Mesothelial cell of epicardium (in vitro differentiated cells): ENCODE data around the gene LOXL1. TPM values are rescaled to one million over a fixed set of nuclear protein-coding genes. Genes with fewer than 3 reads are reported as not detected.

Experiments
- DNase-seq, 2 experiments: peaks; one replicate each; pipeline ENCODE4 v3.0.0; 2021; ENCODE audit warnings: low spot score in 2 of 2; ENCODE audit not compliant: unreplicated experiment in 2 of 2
- H3K27ac Mint-ChIP-seq: 2 replicates; pipeline ENCODE4 v1.8.0; 2021; ENCODE audit warnings: mixed read lengths
- H3K27me3 Mint-ChIP-seq: 2 replicates; pipeline ENCODE4 v1.8.0; 2021; ENCODE audit warnings: low read depth, mixed read lengths
- H3K36me3 Mint-ChIP-seq: 2 replicates; pipeline ENCODE4 v1.8.0; 2021; ENCODE audit warnings: mixed read lengths
- H3K4me1 Mint-ChIP-seq: 2 replicates; pipeline ENCODE4 v1.8.0; 2021; ENCODE audit warnings: mixed read lengths
- H3K4me3 Mint-ChIP-seq: 2 replicates; pipeline ENCODE4 v1.8.0; 2021; ENCODE audit warnings: mild to moderate bottlenecking, moderate library complexity, mixed read lengths
- H3K9me3 Mint-ChIP-seq: 2 replicates; pipeline ENCODE4 v1.8.0; 2021; ENCODE audit warnings: mixed read lengths
- CTCF ChIP-seq: fragments of 200-600 bp; sonication (generic); IDR thresholded peaks from one replicate; pipeline ENCODE4 v1.5.0; 2021; ENCODE audit warnings: antibody characterized with exemption; ENCODE audit not compliant: unreplicated experiment
- total RNA-seq: library from RNA; stranded (reverse); gene quantifications from 3 replicates; pipeline ENCODE4 v1.2.1, GENCODE V29; 2021

The LOXL1 gene
- total RNA-seq, 1 donor from 2014 or later = 62.9 TPM

- Mint-ChIP-seq H3K9me3 (no peaks in the 10 kb centered on the region), H3K27me3 (peaks cover 2% of the 10 kb centered on the region), H3K27ac (peak overlapping the region; percentile 81), H3K4me1 (peaks cover 13% of the 10 kb centered on the region), H3K4me3 (no peak overlapping the region), H3K36me3 (peaks cover 8% of the 10 kb centered on the region)
- no peak for TF ChIP-seq CTCF
- no peak for DNase-seq
Measured at GRCh38 chr15:73952171-73952912, 26.1 kb downstream of the LOXL1 start.

- Mint-ChIP-seq H3K9me3 (no peaks in the 10 kb centered on the region), H3K4me3 (no peak overlapping the region), H3K27ac (no peak overlapping the region), H3K4me1 (peaks cover 13% of the 10 kb centered on the region), H3K36me3 (peaks cover 6% of the 10 kb centered on the region), H3K27me3 (peaks cover 5% of the 10 kb centered on the region)
- DNase-seq = no peak
- no peak for TF ChIP-seq CTCF
Measured at GRCh38 chr15:73952913-73953750, 26.9 kb downstream of the LOXL1 start.

- DNase-seq = no peak
- peak overlapping the region; percentile 69 for H3K27ac Mint-ChIP-seq
Measured at GRCh38 chr15:73954188-73955145, 28.2 kb downstream of the LOXL1 start.

GRCh38 chr15:73955326-73955725, 29.1 kb downstream of the LOXL1 start:
- no peaks in the 10 kb centered on the region for H3K36me3 Mint-ChIP-seq
- no peak overlapping the region for H3K4me3 Mint-ChIP-seq
- no peaks in the 10 kb centered on the region for H3K9me3 Mint-ChIP-seq
- TF ChIP-seq CTCF = no peak
- H3K27me3 Mint-ChIP-seq = peaks cover 5% of the 10 kb centered on the region
- DNase-seq = peak in 1 of 2 experiments; percentile 9
- no peak overlapping the region for H3K27ac Mint-ChIP-seq
- H3K4me1 Mint-ChIP-seq = peaks cover 13% of the 10 kb centered on the region

More at GRCh38 chr15:73954188-73955145, 28.2 kb downstream of the LOXL1 start:
- Mint-ChIP-seq H3K9me3 (no peaks in the 10 kb centered on the region), H3K27me3 (peaks cover 5% of the 10 kb centered on the region), H3K4me1 (peaks cover 13% of the 10 kb centered on the region), H3K4me3 (no peak overlapping the region), H3K36me3 (peaks cover under 1% of the 10 kb centered on the region)
- TF ChIP-seq CTCF = no peak
